H9 (cell line): ENCODE measurements around the gene NPAS2. TPM values are rescaled to one million over a fixed set of nuclear protein-coding genes. Genes with fewer than 3 reads are reported as not detected.

ENCODE experiments used
- DNase-seq: peaks from one replicate; pipeline ENCODE4 v3.0.0-alpha.2; 2017
- H2AFZ ChIP-seq: one replicate; pipeline ENCODE4 v1.6.1; 2013; ENCODE audit warnings: mild to moderate bottlenecking, low read length, control low read depth, moderate library complexity
- H2AK5ac ChIP-seq: 2 replicates; pipeline ENCODE4 v1.6.1; 2013; ENCODE audit warnings: low read length, control low read depth, mixed read lengths; ENCODE audit not compliant: insufficient read length
- H2BK120ac ChIP-seq: one replicate; pipeline ENCODE4 v1.6.1; 2013; ENCODE audit warnings: low read depth, mild to moderate bottlenecking, low read length, control low read depth, inconsistent platforms; ENCODE audit not compliant: poor library complexity, severe bottlenecking
- H2BK12ac ChIP-seq: 2 replicates; pipeline ENCODE4 v1.6.1; 2013; ENCODE audit warnings: low read length, control low read depth, mixed read lengths, low read depth; ENCODE audit not compliant: insufficient read length
- H2BK15ac ChIP-seq: 2 replicates; pipeline ENCODE4 v1.6.1; 2013; ENCODE audit warnings: low read depth, low read length, control low read depth
- H2BK20ac ChIP-seq: one replicate; pipeline ENCODE4 v1.6.1; 2013; ENCODE audit warnings: low read depth, mild to moderate bottlenecking, low read length, control low read depth, inconsistent platforms; ENCODE audit not compliant: poor library complexity, severe bottlenecking
- H2BK5ac ChIP-seq: 2 replicates; pipeline ENCODE4 v1.6.1; 2013; ENCODE audit warnings: low read length, control low read depth, mixed read lengths; ENCODE audit not compliant: insufficient read length
- H3K14ac ChIP-seq: 2 replicates; pipeline ENCODE4 v1.6.1; 2013; ENCODE audit warnings: low read length, control low read depth; ENCODE audit not compliant: insufficient read depth
- H3K18ac ChIP-seq: 2 replicates; pipeline ENCODE4 v1.6.1; 2013; ENCODE audit warnings: low read depth, mild to moderate bottlenecking, mixed read lengths, low read length, control low read depth; ENCODE audit not compliant: insufficient read length
- H3K23ac ChIP-seq: 2 replicates; pipeline ENCODE4 v1.6.1; 2013; ENCODE audit warnings: low read length, control low read depth, mixed read lengths, low read depth; ENCODE audit not compliant: insufficient read length
- H3K23me2 ChIP-seq: 2 replicates; pipeline ENCODE4 v1.6.1; 2013; ENCODE audit warnings: low read depth, mild to moderate bottlenecking, mixed read lengths, low read length, control low read depth; ENCODE audit not compliant: insufficient read length, poor library complexity, severe bottlenecking
- H3K27ac ChIP-seq: 2 replicates; pipeline ENCODE4 v1.5.1; 2013; ENCODE audit warnings: low read length, control low read depth, mixed read lengths, low read depth; ENCODE audit not compliant: insufficient read length
- H3K27me3 ChIP-seq: 2 replicates; pipeline ENCODE4 v1.6.1; 2013; ENCODE audit warnings: low read length, control low read depth, inconsistent platforms; ENCODE audit not compliant: insufficient read depth
- H3K4ac ChIP-seq: 2 replicates; pipeline ENCODE4 v1.6.1; 2013; ENCODE audit warnings: low read depth, mild to moderate bottlenecking, control low read depth, inconsistent platforms, low read length, moderate library complexity
- H3K4me1 ChIP-seq: 2 replicates; pipeline ENCODE4 v1.6.1; 2013; ENCODE audit warnings: low read length, control low read depth, inconsistent platforms; ENCODE audit not compliant: insufficient read depth
- H3K4me2 ChIP-seq: 2 replicates; pipeline ENCODE4 v1.6.1; 2013; ENCODE audit warnings: low read length, control low read depth, mixed read lengths; ENCODE audit not compliant: insufficient read length, insufficient read depth
- H3K56ac ChIP-seq: 2 replicates; pipeline ENCODE4 v1.6.1; 2013; ENCODE audit warnings: low read depth, mild to moderate bottlenecking, mixed read lengths, low read length, control low read depth; ENCODE audit not compliant: insufficient read length
- H3K79me1 ChIP-seq: 2 replicates; pipeline ENCODE4 v1.6.1; 2013; ENCODE audit warnings: low read depth, mild to moderate bottlenecking, moderate library complexity, low read length, control low read depth, inconsistent platforms; ENCODE audit not compliant: insufficient read depth, poor library complexity, severe bottlenecking
- H3K79me2 ChIP-seq: 2 replicates; pipeline ENCODE4 v1.6.1; 2013; ENCODE audit warnings: low read length, control low read depth, inconsistent platforms; ENCODE audit not compliant: insufficient read depth
- H3K9ac ChIP-seq: 2 replicates; pipeline ENCODE4 v1.6.1; 2013; ENCODE audit warnings: low read length, control low read depth, mixed read lengths; ENCODE audit not compliant: insufficient read length; ENCODE audit errors: extremely low read depth
- H3K9me3 ChIP-seq: one replicate; pipeline ENCODE4 v1.6.1; 2013; ENCODE audit warnings: low read depth, low read length, inconsistent platforms; ENCODE audit not compliant: control insufficient read depth
- H3T11ph ChIP-seq: one replicate; pipeline ENCODE4 v1.6.1; 2013; ENCODE audit warnings: mild to moderate bottlenecking, low read length, control low read depth, inconsistent platforms
- H4K20me1 ChIP-seq: one replicate; pipeline ENCODE4 v1.6.1; 2013; ENCODE audit not compliant: control insufficient read depth, insufficient read length, insufficient read depth
- H4K5ac ChIP-seq: 2 replicates; pipeline ENCODE4 v1.6.1; 2013; ENCODE audit warnings: low read depth, mild to moderate bottlenecking, mixed read lengths, low read length, control low read depth; ENCODE audit not compliant: insufficient read length
- H4K8ac ChIP-seq: replicated peaks from 2 replicates; pipeline ENCODE4 v1.6.1; 2013; ENCODE audit warnings: low read length, control low read depth, mixed read lengths, low read depth; ENCODE audit not compliant: insufficient read length
- H4K91ac ChIP-seq: 2 replicates; pipeline ENCODE4 v1.6.1; 2013; ENCODE audit warnings: low read depth, mild to moderate bottlenecking, moderate library complexity, mixed read lengths, low read length, control low read depth; ENCODE audit not compliant: insufficient read length
- H3K27ac Mint-ChIP-seq, 3 experiments: 2 replicates in 2 of 3; 3 replicates in 1 of 3; pipeline ENCODE4 v1.8.0; 2020 to 2021; ENCODE audit warnings: mixed read lengths in 3 of 3, mild to moderate bottlenecking in 1 of 3, moderate library complexity in 1 of 3
- H3K27me3 Mint-ChIP-seq: 2 replicates; pipeline ENCODE4 v1.8.0; 2021; ENCODE audit warnings: low read depth, mild to moderate bottlenecking, moderate library complexity, mixed read lengths
- H3K36me3 Mint-ChIP-seq, 3 experiments: 2 replicates in 2 of 3; 3 replicates in 1 of 3; pipeline ENCODE4 v1.8.0; 2020 to 2021; ENCODE audit warnings: low read depth in 3 of 3, mixed read lengths in 3 of 3; ENCODE audit not compliant: insufficient read depth in 1 of 3
- H3K4me1 Mint-ChIP-seq, 2 experiments: 2 replicates each; pipeline ENCODE4 v1.8.0; 2020; ENCODE audit warnings: mixed read lengths in 2 of 2
- H3K4me3 Mint-ChIP-seq, 2 experiments: 2 replicates in 1 of 2; 3 replicates in 1 of 2; pipeline ENCODE4 v1.8.0; 2020 to 2021; ENCODE audit warnings: mild to moderate bottlenecking in 2 of 2, mixed read lengths in 2 of 2, moderate library complexity in 1 of 2
- H3K9me3 Mint-ChIP-seq, 2 experiments: 2 replicates in 1 of 2; 3 replicates in 1 of 2; pipeline ENCODE4 v1.8.0; 2020; ENCODE audit warnings: mild to moderate bottlenecking in 2 of 2, mixed read lengths in 2 of 2, moderate library complexity in 1 of 2
- WGBS: extraction: QIAGEN DNeasy Blood & Tissue Kit; methylation state at CpG from one replicate; pipeline ENCODE4 v1.1.7; 2013; ENCODE audit warnings: missing lambda C conversion rate, low lambda C conversion rate, mixed read lengths; ENCODE audit not compliant: insufficient read length; ENCODE audit errors: extremely low coverage; 5-methylcytosine and 5-hydroxymethylcytosine counted together
- total RNA-seq: library from RNA; stranded (reverse); gene quantifications from 2 replicates; pipeline ENCODE4 v1.2.1, GENCODE V29; 2021
- TF ChIP-seq, protein P1 (sequence below): fragments of 200-600 bp; sonication (generic); conservative IDR thresholded peaks from 3 replicates; pipeline ENCODE4 v1.8.0; 2021; ENCODE audit warnings: antibody characterized with exemption, mild to moderate bottlenecking

The NPAS2 gene
- total RNA-seq, 1 experiment from 2014 or later, result 1.3 TPM

DNA sequence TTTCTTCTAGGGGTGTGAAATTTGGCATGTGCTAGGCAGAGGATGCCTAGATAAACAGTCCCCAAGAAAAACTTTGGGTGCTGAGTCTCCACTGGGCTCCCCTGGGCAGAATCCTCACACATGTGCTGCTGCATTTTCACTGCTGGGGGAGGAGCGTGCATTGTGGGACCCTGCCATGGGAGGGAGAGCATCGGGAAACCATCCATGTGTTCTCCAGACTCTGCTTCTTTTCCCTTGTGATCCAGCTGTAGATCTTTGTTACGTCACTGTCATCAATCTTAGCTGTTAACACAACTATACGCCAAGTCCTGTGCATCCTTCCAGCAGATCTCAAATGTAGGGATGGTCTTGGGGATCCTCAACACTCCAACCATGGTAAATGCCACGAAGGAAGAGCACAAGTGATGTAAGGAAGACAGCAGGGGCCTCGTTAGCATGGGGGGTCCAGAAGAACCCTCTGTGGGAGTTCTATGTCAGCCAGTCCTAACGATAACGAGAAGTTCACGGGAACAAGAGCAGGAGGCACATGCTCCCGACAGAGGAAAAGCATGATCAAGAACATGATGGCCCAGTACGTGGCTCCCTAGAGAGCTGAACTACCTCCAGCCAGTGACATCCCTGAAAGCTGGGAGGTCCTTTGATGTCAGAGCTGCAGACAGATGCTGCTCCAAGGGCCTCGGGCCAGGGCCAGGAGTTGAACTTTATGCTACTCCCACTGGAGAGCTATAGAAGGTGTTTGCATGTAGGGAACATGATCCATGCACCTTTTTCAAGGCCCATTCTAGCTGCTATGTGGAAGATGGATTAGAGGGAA, 41.1 kb upstream of the NPAS2 start:
- H2AFZ ChIP-seq, result no peak overlapping the region
- H3K79me2 ChIP-seq, result no peaks in the 10 kb centered on the region
- no CpG with 5 or more reads among the region's 12 CpGs for WGBS
- H2BK5ac ChIP-seq, result no peak overlapping the region
- H2BK12ac ChIP-seq, result no peak overlapping the region
- no peak overlapping the region for H2BK120ac ChIP-seq
- H3K36me3 Mint-ChIP-seq, result no peaks in the 10 kb centered on the region
- no peak overlapping the region for H4K5ac ChIP-seq
- H4K20me1 ChIP-seq, result no peaks in the 10 kb centered on the region
- H3K27ac Mint-ChIP-seq, result no peak overlapping the region; a peak in 1 of 7 replicates
- H2BK15ac ChIP-seq, result no peak overlapping the region
- H3K9ac ChIP-seq, result no peak overlapping the region
- no peaks in the 10 kb centered on the region for H3K9me3 Mint-ChIP-seq
- H3K18ac ChIP-seq, result no peak overlapping the region
- H3K14ac ChIP-seq, result no peak overlapping the region
- no peak overlapping the region for H4K8ac ChIP-seq
- no peaks in the 10 kb centered on the region for H3K27me3 ChIP-seq
- no peak overlapping the region for H3K4ac ChIP-seq
- TF ChIP-seq, protein P1, sequence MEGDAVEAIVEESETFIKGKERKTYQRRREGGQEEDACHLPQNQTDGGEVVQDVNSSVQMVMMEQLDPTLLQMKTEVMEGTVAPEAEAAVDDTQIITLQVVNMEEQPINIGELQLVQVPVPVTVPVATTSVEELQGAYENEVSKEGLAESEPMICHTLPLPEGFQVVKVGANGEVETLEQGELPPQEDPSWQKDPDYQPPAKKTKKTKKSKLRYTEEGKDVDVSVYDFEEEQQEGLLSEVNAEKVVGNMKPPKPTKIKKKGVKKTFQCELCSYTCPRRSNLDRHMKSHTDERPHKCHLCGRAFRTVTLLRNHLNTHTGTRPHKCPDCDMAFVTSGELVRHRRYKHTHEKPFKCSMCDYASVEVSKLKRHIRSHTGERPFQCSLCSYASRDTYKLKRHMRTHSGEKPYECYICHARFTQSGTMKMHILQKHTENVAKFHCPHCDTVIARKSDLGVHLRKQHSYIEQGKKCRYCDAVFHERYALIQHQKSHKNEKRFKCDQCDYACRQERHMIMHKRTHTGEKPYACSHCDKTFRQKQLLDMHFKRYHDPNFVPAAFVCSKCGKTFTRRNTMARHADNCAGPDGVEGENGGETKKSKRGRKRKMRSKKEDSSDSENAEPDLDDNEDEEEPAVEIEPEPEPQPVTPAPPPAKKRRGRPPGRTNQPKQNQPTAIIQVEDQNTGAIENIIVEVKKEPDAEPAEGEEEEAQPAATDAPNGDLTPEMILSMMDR, result no peak
- H3K4me3 Mint-ChIP-seq, result no peak overlapping the region
- no peaks in the 10 kb centered on the region for H3K9me3 ChIP-seq
- no peak overlapping the region for H3T11ph ChIP-seq
- H3K23me2 ChIP-seq, result no peaks in the 10 kb centered on the region
- H3K79me1 ChIP-seq, result no peaks in the 10 kb centered on the region
- no peak overlapping the region for H3K23ac ChIP-seq
- peaks cover 11 to 16% of the 10 kb centered on the region in 2 experiments for H3K4me1 Mint-ChIP-seq
- H3K4me2 ChIP-seq, result no peak overlapping the region
- no peak overlapping the region for H3K27ac ChIP-seq
- no peak overlapping the region for H2BK20ac ChIP-seq
- DNase-seq, result no peak
- no peaks in the 10 kb centered on the region; the same call in 1 of the 2 replicates for H3K4me1 ChIP-seq
- peaks cover 6% of the 10 kb centered on the region; the same call in 1 of the 2 replicates for H3K27me3 Mint-ChIP-seq
- no peak overlapping the region for H4K91ac ChIP-seq
- H3K56ac ChIP-seq, result no peak overlapping the region
- no peak overlapping the region for H2AK5ac ChIP-seq
